Mesothelial cell of epicardium (in vitro differentiated cells): Measurements from ENCODE around the gene USP47. TPM values are rescaled to one million over a fixed set of nuclear protein-coding genes. Genes with fewer than 3 reads are reported as not detected.

Experiments used
- DNase-seq, 2 experiments: peaks; one replicate each; pipeline ENCODE4 v3.0.0; 2021; ENCODE audit warnings: low spot score in 2 of 2; ENCODE audit not compliant: unreplicated experiment in 2 of 2
- H3K27ac Mint-ChIP-seq: 2 replicates; pipeline ENCODE4 v1.8.0; 2021; ENCODE audit warnings: mixed read lengths
- H3K27me3 Mint-ChIP-seq: 2 replicates; pipeline ENCODE4 v1.8.0; 2021; ENCODE audit warnings: low read depth, mixed read lengths
- H3K36me3 Mint-ChIP-seq: 2 replicates; pipeline ENCODE4 v1.8.0; 2021; ENCODE audit warnings: mixed read lengths
- H3K4me1 Mint-ChIP-seq: 2 replicates; pipeline ENCODE4 v1.8.0; 2021; ENCODE audit warnings: mixed read lengths
- H3K4me3 Mint-ChIP-seq: 2 replicates; pipeline ENCODE4 v1.8.0; 2021; ENCODE audit warnings: mild to moderate bottlenecking, moderate library complexity, mixed read lengths
- H3K9me3 Mint-ChIP-seq: 2 replicates; pipeline ENCODE4 v1.8.0; 2021; ENCODE audit warnings: mixed read lengths
- total RNA-seq: library from RNA; stranded (reverse); gene quantifications from 3 replicates; pipeline ENCODE4 v1.2.1, GENCODE V29; 2021
- TF ChIP-seq, protein P1 (sequence below): fragments of 200-600 bp; sonication (generic); IDR thresholded peaks from one replicate; pipeline ENCODE4 v1.5.0; 2021; ENCODE audit warnings: antibody characterized with exemption; ENCODE audit not compliant: unreplicated experiment

The USP47 gene
- total RNA-seq, 1 donor from 2014 or later = 68.1 TPM

- TF ChIP-seq, protein P1, sequence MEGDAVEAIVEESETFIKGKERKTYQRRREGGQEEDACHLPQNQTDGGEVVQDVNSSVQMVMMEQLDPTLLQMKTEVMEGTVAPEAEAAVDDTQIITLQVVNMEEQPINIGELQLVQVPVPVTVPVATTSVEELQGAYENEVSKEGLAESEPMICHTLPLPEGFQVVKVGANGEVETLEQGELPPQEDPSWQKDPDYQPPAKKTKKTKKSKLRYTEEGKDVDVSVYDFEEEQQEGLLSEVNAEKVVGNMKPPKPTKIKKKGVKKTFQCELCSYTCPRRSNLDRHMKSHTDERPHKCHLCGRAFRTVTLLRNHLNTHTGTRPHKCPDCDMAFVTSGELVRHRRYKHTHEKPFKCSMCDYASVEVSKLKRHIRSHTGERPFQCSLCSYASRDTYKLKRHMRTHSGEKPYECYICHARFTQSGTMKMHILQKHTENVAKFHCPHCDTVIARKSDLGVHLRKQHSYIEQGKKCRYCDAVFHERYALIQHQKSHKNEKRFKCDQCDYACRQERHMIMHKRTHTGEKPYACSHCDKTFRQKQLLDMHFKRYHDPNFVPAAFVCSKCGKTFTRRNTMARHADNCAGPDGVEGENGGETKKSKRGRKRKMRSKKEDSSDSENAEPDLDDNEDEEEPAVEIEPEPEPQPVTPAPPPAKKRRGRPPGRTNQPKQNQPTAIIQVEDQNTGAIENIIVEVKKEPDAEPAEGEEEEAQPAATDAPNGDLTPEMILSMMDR = no peak
- no peak overlapping the region for H3K4me3 Mint-ChIP-seq
- H3K27me3 Mint-ChIP-seq = no peaks in the 10 kb centered on the region
- H3K4me1 Mint-ChIP-seq = no peaks in the 10 kb centered on the region
- DNase-seq = no peak
- H3K9me3 Mint-ChIP-seq = peaks cover 6% of the 10 kb centered on the region
- peaks cover 20% of the 10 kb centered on the region for H3K36me3 Mint-ChIP-seq
- no peak overlapping the region for H3K27ac Mint-ChIP-seq
Observed at GRCh38 chr11:11961399-11962028, 119.7 kb downstream of the USP47 start.

GRCh38 chr11:11963067-11963466 is 121.3 kb downstream of the USP47 start:
- no peak for DNase-seq
- Mint-ChIP-seq H3K4me3 (no peak overlapping the region), H3K9me3 (peaks cover 6% of the 10 kb centered on the region), H3K36me3 (peaks cover 14% of the 10 kb centered on the region), H3K27me3 (no peaks in the 10 kb centered on the region), H3K27ac (no peak overlapping the region), H3K4me1 (no peaks in the 10 kb centered on the region)
- TF ChIP-seq, protein P1 = no peak

GRCh38 chr11:11963842-11964773 is 122.3 kb downstream of the USP47 start:
- H3K4me1 Mint-ChIP-seq = peaks cover 7% of the 10 kb centered on the region
- peaks cover 6% of the 10 kb centered on the region for H3K9me3 Mint-ChIP-seq
- TF ChIP-seq, protein P1 = no peak
- no peaks in the 10 kb centered on the region for H3K27me3 Mint-ChIP-seq
- H3K36me3 Mint-ChIP-seq = peaks cover 9% of the 10 kb centered on the region
- H3K4me3 Mint-ChIP-seq = no peak overlapping the region
- no peak for DNase-seq
- H3K27ac Mint-ChIP-seq = no peak overlapping the region

DNA sequence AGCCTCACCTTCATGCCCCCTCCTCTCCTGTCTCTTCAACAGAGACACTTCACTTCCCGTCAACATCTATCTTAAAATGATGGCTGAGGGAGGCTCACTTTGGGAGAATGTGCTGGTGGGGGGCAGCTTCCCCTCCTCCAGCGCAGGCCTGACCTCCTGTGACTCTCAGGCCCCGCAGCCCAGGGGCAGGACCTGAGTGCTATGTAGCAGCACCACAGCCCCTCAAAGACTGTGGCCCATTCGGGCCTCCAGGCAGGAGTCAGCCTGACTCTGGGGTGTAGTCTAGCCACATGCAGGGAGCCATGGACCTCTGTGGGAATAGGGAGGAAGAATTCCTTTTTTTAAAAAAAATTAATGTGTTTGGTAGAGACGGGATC is 123.0 kb downstream of the USP47 start:
- no peaks in the 10 kb centered on the region for H3K27me3 Mint-ChIP-seq
- H3K36me3 Mint-ChIP-seq = peaks cover 9% of the 10 kb centered on the region
- no peak overlapping the region for H3K27ac Mint-ChIP-seq
- H3K4me3 Mint-ChIP-seq = no peak overlapping the region
- no peak for DNase-seq
- peaks cover 6% of the 10 kb centered on the region for H3K9me3 Mint-ChIP-seq
- TF ChIP-seq, protein P1 = no peak
- peaks cover 8% of the 10 kb centered on the region for H3K4me1 Mint-ChIP-seq

- no peaks in the 10 kb centered on the region for H3K27me3 Mint-ChIP-seq
- H3K4me3 Mint-ChIP-seq = no peak overlapping the region
- H3K27ac Mint-ChIP-seq = no peak overlapping the region
- H3K36me3 Mint-ChIP-seq = peaks cover 9% of the 10 kb centered on the region
- peaks cover 6% of the 10 kb centered on the region for H3K9me3 Mint-ChIP-seq
- TF ChIP-seq, protein P1 = no peak
- no peak for DNase-seq
- peaks cover 8% of the 10 kb centered on the region for H3K4me1 Mint-ChIP-seq
Observed at GRCh38 chr11:11965192-11965591, 123.4 kb downstream of the USP47 start.
